HG03159 (cell line): Measurements from ENCODE around the gene NINJ2.

Experiments
- ATAC-seq: cut with Tn5 transposase; IDR thresholded peaks from one replicate; pipeline ENCODE4 v1.9.1; 2021; ENCODE audit warnings: mild to moderate bottlenecking, moderate library complexity; ENCODE audit not compliant: unreplicated experiment

NINJ2 gene

DNA sequence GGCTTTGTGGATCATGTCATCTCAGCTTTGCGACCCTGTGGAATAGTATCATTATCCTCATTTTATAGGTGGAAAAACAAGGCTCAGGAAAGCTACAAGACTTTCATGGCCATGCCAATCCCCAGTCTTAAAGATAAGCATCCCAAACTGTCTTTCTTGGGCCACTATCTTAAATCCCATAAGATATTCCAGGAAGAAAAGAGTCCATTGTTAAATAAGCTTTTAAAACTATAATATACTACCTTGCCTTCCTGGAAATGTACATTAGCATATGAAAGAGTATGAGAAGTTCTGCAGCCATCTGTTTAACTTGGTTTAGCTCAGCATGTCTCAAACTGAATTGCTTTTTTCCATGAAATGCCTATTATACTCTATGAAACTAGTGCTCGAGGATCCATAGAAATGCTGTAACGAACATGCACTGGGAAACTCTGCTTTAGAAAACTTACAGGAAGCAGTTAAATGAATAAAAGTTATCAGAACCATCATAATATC lies 126.4 kb downstream of the NINJ2 start:
- ATAC-seq, result no peak

DNA sequence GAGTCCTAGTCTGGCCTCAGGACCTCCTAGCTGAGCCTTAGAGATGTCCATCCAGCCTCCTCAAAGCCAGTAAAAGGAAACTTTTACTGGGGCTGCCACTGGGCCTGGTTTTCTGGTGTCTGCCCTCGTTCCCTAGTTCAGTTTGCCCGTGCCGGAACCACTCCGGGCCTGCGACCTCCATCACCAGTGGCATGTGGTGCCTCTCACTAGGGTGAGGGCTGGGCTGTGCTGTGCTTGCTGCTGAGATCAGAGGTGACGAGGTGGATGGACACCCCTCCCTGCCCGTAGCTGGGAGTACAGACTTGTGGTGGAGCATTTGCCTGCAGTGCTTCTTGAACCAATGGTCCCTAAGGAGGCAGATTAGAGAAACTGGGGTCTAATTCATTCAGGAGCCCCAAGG lies 127.8 kb downstream of the NINJ2 start:
- no peak for ATAC-seq

DNA sequence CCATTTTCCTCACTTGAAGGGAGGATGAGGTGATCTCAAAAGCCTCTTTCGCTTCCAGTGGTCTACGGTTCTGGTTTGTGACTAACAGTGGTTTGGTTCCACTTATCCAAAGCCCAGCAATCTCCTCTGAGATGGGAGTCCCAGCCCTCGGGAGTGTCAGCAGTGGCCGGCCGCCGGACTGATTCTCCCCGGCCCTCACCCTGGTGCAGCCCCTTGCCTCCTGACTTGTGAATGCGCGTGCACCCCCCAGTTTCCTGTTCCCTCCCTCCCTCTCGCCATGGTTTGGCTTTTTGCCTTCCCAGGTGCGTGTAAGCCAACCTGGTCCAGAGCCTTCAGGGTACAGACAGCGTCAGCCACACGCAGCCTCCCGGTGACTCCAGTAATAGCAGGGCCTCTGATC lies 129.0 kb downstream of the NINJ2 start:
- ATAC-seq, result no peak

DNA sequence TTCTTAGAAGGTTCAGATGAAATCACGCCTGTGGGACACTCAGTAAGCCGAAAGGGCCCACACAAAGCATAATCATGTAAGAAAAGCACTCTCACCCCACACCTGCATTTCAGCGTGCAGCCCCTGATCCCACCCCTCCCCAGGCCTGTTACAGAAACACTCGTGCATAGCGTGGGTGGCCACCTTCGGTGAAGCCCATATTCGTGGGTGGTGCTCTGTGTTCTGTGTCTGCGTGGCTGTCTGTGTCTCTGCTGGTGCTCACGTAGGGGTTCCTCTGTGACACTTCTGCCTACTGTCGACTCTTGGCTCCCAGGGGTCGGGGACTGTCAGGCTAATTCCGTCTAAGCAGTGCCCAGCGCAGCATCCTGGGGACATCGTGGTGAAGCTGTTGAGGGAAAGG lies 129.5 kb downstream of the NINJ2 start:
- ATAC-seq, result no peak

DNA sequence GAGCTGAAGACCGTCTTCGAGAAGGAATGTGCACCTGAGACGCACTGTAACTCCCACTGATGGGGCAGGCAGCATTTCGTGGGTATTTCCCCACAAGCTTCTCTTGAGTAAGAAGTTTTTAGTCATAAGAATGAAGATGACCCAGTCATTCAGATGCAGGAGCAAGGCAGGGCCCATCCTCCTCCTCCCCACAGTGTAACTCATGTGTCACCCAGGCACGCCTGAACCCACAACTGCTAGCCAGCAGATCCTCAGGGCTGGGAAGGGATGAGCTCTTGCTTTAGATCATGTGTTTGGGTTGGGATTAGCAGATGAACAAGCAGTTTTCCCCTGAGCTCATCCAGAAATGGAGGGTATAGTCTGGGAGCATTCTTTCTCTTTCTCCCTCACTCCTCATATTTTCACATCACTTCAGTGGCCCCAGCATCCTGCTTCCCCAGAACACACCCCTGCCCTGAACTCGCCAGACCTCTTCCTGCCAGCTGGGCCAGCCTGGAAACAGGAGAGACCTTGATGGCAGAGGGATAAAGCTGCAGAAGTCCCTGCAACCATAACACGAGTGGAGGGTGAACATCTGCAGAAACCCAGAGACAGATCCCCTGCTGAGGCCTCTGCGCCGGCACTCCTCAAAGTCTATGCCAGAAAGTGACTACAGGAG lies 130.2 kb downstream of the NINJ2 start:
- ATAC-seq, result no peak

DNA sequence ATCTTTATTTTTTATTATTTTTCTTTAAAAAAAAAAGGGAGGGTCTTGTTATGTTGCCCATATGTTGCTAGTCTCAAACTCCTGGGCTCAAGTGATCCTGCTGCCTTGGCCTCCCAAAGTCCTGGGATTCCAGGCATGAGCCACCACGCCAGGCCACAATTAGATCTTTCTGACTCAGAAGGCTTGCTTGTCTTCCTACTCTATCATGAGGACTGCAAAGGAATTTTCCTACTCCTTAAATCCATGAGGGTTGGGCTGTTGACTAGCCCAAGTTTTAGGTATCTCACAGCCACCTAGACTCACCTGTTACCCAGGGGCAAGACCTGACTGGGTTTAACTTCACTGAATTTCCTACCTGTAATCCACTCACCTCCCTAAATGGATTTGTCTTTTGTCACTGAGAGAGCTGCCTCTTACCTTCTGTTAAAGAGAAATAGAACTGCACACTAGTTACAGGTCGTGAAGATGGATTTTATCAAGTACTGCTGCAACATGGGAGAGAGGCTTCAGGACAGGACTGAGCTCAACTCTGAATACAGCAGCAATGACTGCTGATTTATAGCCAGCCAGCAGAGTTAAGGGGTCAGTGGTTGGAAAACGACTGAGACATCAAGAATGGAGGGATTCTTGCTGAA lies 131.2 kb downstream of the NINJ2 start:
- no peak for ATAC-seq

DNA sequence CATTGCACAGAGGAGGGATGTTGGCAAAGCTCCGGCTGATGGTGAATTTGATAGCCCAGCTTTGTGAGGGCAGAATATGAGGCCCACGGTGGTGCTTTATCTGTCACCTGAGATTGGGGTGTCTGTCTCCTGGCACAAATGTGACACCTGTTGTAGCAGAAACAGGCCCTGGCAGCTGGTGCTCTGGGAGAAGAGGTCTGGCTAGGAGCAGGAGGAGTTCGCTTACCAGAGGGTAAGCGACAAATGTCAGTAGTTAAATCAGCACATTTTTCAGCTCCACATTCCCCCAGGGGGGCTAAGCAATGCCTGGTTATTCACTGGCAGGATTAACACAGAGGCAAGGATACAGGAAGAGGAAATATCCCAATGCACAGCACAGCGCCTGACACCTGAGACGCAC lies 132.4 kb downstream of the NINJ2 start:
- ATAC-seq, result no peak

DNA sequence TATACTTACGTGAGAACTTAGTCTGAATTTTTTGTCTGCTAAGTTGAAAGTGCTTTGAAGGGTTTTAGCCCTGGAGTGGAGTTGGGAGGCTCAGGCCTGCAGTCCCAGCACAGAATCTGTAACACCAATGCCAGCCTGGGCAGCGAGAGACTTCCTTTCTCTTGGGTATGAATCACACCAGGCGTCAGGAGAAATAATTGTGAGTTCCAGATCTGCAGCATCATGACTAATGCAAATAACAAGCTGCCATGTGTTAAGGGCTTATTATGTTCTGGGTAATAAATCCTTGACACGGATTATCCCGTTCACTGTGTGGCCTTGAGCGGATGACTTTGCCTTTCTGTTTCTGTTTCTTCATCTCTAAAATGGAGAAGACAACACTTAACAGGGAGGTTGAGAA lies 132.9 kb downstream of the NINJ2 start:
- no peak for ATAC-seq

DNA sequence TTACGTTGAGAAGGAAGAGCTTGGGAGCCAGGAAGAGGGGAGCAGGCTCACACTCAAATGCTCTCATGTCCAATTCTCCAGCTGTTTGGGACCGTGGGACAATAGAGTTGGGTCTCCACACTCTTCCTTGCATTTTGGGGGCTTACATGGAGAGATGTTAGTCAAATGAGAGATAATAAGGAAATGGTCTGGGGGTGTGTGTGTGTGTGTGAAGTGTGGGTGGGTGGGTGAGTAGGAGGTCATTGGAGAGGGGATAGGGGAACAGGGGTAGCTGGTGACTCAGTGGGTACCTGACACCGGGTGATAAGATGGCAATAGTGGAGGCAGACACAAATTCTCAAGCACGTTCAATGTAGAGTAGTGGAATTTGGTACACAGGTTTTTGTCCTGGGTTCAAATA lies 135.5 kb downstream of the NINJ2 start:
- no peak for ATAC-seq

DNA sequence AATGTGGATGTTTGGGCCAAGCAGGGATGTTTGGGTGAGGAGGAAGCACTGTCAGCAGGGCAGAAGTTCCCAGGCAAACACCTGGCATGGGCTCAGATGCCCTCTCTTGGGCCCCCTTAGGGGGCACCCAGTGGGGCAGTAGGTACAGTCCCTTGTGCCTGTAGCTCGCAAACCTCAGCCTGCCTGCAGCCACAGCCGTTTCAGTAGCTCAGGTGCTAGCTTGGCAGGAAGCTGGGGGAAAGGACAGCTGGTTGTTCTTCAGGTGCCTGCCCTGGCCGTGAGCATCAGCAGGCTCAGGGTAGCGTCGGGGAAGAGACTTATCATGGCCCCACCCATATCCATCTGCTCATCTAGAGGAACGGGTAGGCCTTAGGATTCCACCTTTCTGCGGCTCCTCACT lies 136.0 kb downstream of the NINJ2 start:
- ATAC-seq, result no peak

DNA sequence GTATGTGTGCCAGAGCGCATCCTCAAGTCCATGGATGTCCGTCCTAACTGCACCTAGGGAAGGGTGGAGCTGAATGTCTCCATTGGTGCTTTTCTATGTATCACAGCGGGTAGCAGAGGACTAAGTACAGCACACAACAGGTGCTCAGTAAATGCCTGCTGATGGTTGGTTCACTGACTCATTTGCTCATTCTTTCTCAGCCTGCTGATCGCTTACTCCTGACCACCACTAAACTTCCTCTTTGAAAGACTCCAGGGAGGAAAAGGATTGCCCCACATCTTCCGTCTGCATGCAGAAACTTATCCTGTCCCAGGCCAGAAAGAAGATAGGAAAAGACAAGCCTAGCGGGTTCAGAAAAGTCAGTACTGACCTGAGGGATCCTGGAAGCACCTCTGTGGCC lies 137.2 kb downstream of the NINJ2 start:
- no peak for ATAC-seq

DNA sequence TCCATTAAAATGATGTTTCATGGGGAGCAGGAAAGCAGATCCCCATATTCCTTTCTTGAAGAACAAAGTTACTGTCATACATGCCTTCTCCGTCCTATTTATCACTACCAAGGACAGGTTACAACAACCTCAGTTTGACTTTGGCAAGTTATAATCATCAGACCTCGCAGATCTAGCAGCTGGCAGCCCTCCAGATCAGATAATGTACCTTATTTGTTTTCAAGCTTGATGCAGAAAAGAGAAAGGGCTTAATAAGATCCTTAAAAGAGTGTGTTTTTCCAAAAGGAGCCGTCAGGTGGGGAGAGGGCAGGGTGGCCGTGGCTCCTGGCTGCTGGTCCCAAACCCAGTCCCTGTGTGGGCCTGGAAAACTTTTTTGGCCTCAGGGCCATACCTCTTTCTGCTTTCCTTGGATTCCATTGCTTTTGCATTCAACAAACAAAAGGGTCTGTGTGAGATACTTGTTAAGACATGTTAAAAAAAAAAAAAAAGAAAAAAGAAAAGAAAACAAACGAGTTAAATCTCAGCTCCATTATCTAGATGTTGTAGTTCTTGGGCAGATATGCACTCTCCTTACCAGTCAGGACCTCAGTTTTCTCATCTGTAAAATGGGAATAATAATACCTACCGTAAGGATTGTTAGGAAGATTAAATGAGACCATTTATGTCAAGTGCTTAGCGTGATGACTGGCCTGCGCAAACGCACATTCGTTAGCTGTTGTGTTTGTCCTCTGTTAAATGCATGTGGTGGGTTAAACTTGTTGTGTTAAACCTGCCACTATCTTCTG lies 138.9 kb downstream of the NINJ2 start:
- no peak for ATAC-seq

DNA sequence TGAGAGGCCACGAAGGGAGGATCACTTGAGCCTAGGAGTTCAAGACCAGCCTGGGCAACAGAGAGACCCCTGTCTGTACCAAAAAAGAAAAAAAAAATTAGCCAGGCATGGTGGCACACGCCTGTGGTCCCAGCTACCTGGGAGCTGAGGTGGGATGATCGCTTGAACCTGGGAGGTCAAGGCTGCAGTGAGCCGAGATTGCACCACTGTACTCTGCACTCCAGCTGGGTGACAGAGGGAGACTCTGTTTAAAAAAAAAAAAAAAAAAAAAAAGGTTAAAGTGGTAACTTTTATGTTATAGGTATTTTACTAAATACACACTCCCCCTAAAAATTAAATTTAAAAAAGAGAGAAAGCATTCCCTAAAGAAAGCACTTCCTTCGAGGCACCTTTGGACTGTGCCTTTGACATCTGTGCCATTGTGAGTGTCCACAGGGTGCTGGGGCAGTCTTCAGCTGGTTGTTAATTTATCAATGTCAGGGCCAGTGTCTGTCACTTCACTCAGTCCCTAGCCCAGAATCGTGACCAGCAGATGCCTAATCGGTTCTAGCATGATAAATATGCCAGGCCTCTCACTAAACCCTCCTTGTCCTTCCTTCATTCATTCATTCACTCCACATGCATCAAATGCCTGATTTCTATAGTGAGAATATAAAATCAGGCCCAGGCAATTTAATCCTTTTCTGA lies 140.4 kb downstream of the NINJ2 start:
- ATAC-seq, result no peak

DNA sequence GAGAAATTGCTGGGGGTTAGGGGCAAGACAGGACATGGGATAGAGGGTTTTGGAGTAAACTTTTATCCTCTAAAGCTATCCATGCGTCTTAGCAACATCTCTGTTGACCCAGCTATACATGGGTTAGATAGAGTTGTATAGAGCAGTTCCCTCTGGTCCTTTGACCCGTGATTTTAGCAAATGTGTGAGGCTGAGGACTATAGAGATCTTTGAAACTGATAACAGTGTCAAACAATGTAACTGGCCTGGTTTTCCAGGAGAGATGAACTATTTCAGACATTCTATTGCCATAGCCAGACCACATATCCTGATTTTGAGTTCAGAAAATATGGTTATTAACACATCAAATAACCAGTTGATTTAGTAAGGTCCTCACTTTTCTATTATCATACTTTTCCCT lies 143.1 kb downstream of the NINJ2 start:
- ATAC-seq, result no peak

DNA sequence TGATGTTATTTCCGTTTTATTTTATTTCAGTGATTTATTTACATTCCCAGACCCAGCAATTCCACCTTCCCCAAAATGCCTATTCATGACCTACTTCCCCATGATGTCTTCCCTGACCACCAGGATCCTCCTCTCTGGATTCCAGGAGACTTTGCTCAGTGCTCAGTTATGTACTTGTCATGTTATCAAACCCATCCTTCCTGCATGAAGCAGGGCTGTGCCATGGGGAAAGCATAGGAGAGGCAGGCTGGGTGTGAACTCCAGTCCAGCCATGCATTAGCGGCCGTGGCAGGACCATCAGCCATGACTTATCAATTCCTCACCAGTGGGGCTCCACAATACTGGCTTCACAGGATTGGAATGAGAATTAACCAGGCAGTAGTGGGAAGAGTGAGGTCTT lies 145.7 kb downstream of the NINJ2 start:
- no peak for ATAC-seq
